ENCODE measurements around the gene CCDC188. TPM values are rescaled to one million over a fixed set of nuclear protein-coding genes. Genes with fewer than 3 reads are reported as not detected.

The CCDC188 gene
- total RNA-seq, 1 donor: not detected

- no peak overlapping the region for H3K4me3 ChIP-seq (ENCODE audit: low read length)
Observed at GRCh38 chr22:20151276-20151588, 377 bp upstream of the CCDC188 start.

GRCh38 chr22:20149257-20150250 is 1.3 kb downstream of the CCDC188 start:
- Histone ChIP-seq H3K4me1 (ENCODE audit: insufficient read depth, low read length) (no peaks in the 10 kb centered on the region), H3K27me3 (ENCODE audit: insufficient read depth, low read length) (no peaks in the 10 kb centered on the region)

More at GRCh38 chr22:20151276-20151588, 377 bp upstream of the CCDC188 start:
- Histone ChIP-seq H3K9me3 (ENCODE audit: low read depth, low read length) (no peaks in the 10 kb centered on the region), H3K4me1 (ENCODE audit: insufficient read depth, low read length) (peaks cover 3% of the 10 kb centered on the region), H3K27me3 (ENCODE audit: insufficient read depth, low read length) (no peaks in the 10 kb centered on the region)

GRCh38 chr22:20148414-20148813 is 2.4 kb downstream of the CCDC188 start:
- H3K27me3 ChIP-seq (ENCODE audit: insufficient read depth, low read length): no peaks in the 10 kb centered on the region
- no peaks in the 10 kb centered on the region for H3K9me3 ChIP-seq (ENCODE audit: low read depth, low read length)
- no peaks in the 10 kb centered on the region for H3K4me1 ChIP-seq (ENCODE audit: insufficient read depth, low read length)
- H3K4me3 ChIP-seq (ENCODE audit: low read length): no peak overlapping the region

More at GRCh38 chr22:20149257-20150250, 1.3 kb downstream of the CCDC188 start:
- no peaks in the 10 kb centered on the region for H3K9me3 ChIP-seq (ENCODE audit: low read depth, low read length)
- H3K4me3 ChIP-seq (ENCODE audit: low read length): no peak overlapping the region

- H3K27me3 ChIP-seq (ENCODE audit: insufficient read depth, low read length): no peaks in the 10 kb centered on the region
- H3K4me1 ChIP-seq (ENCODE audit: insufficient read depth, low read length): no peaks in the 10 kb centered on the region
- H3K9me3 ChIP-seq (ENCODE audit: low read depth, low read length): no peaks in the 10 kb centered on the region
- H3K4me3 ChIP-seq (ENCODE audit: low read length): no peak overlapping the region
Observed at GRCh38 chr22:20147237-20147988, 3.4 kb downstream of the CCDC188 start.

GRCh38 chr22:20146777-20147176 is 4.1 kb downstream of the CCDC188 start:
- H3K4me1 ChIP-seq (ENCODE audit: insufficient read depth, low read length): no peaks in the 10 kb centered on the region
- H3K4me3 ChIP-seq (ENCODE audit: low read length): no peak overlapping the region
- no peaks in the 10 kb centered on the region for H3K9me3 ChIP-seq (ENCODE audit: low read depth, low read length)
- H3K27me3 ChIP-seq (ENCODE audit: insufficient read depth, low read length): no peaks in the 10 kb centered on the region

- Histone ChIP-seq H3K27me3 (ENCODE audit: insufficient read depth, low read length) (no peaks in the 10 kb centered on the region), H3K4me1 (ENCODE audit: insufficient read depth, low read length) (no peaks in the 10 kb centered on the region), H3K9me3 (ENCODE audit: low read depth, low read length) (no peaks in the 10 kb centered on the region), H3K4me3 (ENCODE audit: low read length) (no peak overlapping the region)
Observed at GRCh38 chr22:20145832-20146223, 5.0 kb downstream of the CCDC188 start.

GRCh38 chr22:20145206-20145831 is 5.5 kb downstream of the CCDC188 start:
- no peak overlapping the region for H3K4me3 ChIP-seq (ENCODE audit: low read length)
- no peaks in the 10 kb centered on the region for H3K4me1 ChIP-seq (ENCODE audit: insufficient read depth, low read length)
- no peaks in the 10 kb centered on the region for H3K27me3 ChIP-seq (ENCODE audit: insufficient read depth, low read length)
- no peaks in the 10 kb centered on the region for H3K9me3 ChIP-seq (ENCODE audit: low read depth, low read length)

- H3K4me3 ChIP-seq (ENCODE audit: low read length): no peak overlapping the region
- no peaks in the 10 kb centered on the region for H3K9me3 ChIP-seq (ENCODE audit: low read depth, low read length)
- no peaks in the 10 kb centered on the region for H3K4me1 ChIP-seq (ENCODE audit: insufficient read depth, low read length)
- no peaks in the 10 kb centered on the region for H3K27me3 ChIP-seq (ENCODE audit: insufficient read depth, low read length)
Observed at GRCh38 chr22:20143883-20144665, 6.8 kb downstream of the CCDC188 start.

- no peaks in the 10 kb centered on the region for H3K27me3 ChIP-seq (ENCODE audit: insufficient read depth, low read length)
- H3K4me3 ChIP-seq (ENCODE audit: low read length): no peak overlapping the region
- no peaks in the 10 kb centered on the region for H3K9me3 ChIP-seq (ENCODE audit: low read depth, low read length)
- no peaks in the 10 kb centered on the region for H3K4me1 ChIP-seq (ENCODE audit: insufficient read depth, low read length)
Observed at GRCh38 chr22:20142711-20143621, 7.9 kb downstream of the CCDC188 start.

- no peaks in the 10 kb centered on the region for H3K9me3 ChIP-seq (ENCODE audit: low read depth, low read length)
Observed at GRCh38 chr22:20141186-20142077, 9.4 kb downstream of the CCDC188 start.

GRCh38 chr22:20140521-20140964 is 10.3 kb downstream of the CCDC188 start:
- H3K4me3 ChIP-seq (ENCODE audit: low read length): no peak overlapping the region
- H3K4me1 ChIP-seq (ENCODE audit: insufficient read depth, low read length): no peaks in the 10 kb centered on the region
- H3K27me3 ChIP-seq (ENCODE audit: insufficient read depth, low read length): no peaks in the 10 kb centered on the region
- no peaks in the 10 kb centered on the region for H3K9me3 ChIP-seq (ENCODE audit: low read depth, low read length)

More at GRCh38 chr22:20141186-20142077, 9.4 kb downstream of the CCDC188 start:
- H3K27me3 ChIP-seq (ENCODE audit: insufficient read depth, low read length): no peaks in the 10 kb centered on the region
- H3K4me3 ChIP-seq (ENCODE audit: low read length): no peak overlapping the region
- H3K4me1 ChIP-seq (ENCODE audit: insufficient read depth, low read length): no peaks in the 10 kb centered on the region

- no peak overlapping the region for H3K4me3 ChIP-seq (ENCODE audit: low read length)
- H3K27me3 ChIP-seq (ENCODE audit: insufficient read depth, low read length): no peaks in the 10 kb centered on the region
- H3K4me1 ChIP-seq (ENCODE audit: insufficient read depth, low read length): no peaks in the 10 kb centered on the region
- no peaks in the 10 kb centered on the region for H3K9me3 ChIP-seq (ENCODE audit: low read depth, low read length)
Observed at GRCh38 chr22:20140107-20140445, 10.8 kb downstream of the CCDC188 start.
